HepG2 (cell line): ENCODE results near the gene WDR91. TPM values are rescaled to one million over a fixed set of nuclear protein-coding genes. Genes with fewer than 3 reads are reported as not detected.

Experiments
- ATAC-seq: fragments of 200-7000 bp; cut with Tn5 transposase; 3 replicates; pipeline ENCODE4 v1.9.1; 2020; ENCODE audit warnings: mild to moderate bottlenecking, moderate library complexity
- BruUV-seq: library from RNA; stranded (reverse); fragments of 400-500 nt; replicated peaks from 2 replicates; lab custom pipeline; 2021; lab: Mats Ljungman, UMichigan
- CTCF ChIA-PET: fragments of 300-600 bp; formaldehyde crosslinking; extraction: SDS; loops from one replicate; lab custom pipeline; 2021; ENCODE audit warnings: low total read pairs, inconsistent platforms, low intra/inter-chr PET ratio; lab: Yijun Ruan, JAX
- POLR2A ChIA-PET: fragments of 350-600 bp; sonication (Branson Sonifier 250); formaldehyde crosslinking; loops from one replicate; lab custom pipeline; 2020; ENCODE audit warnings: antibody characterized with exemption, inconsistent platforms; lab: Yijun Ruan, JAX
- DNase-seq: peaks from one replicate; pipeline ENCODE4 v3.0.0-alpha.2; 2015; ENCODE audit warnings: low spot score
- FAIRE-seq: peaks from 3 replicates; lab custom pipeline; 2011; peaks lifted over from hg19 to GRCh38; lab: Jason Lieb, UNC
- H2AFZ ChIP-seq: one replicate; pipeline ENCODE4 v1.6.1; 2011; ENCODE audit warnings: low read length, inconsistent platforms
- H3K27ac ChIP-seq: fragments of 300-600 bp; 3 replicates; pipeline ENCODE4 v1.8.0; 2011; ENCODE audit warnings: mixed run types, mild to moderate bottlenecking, mixed read lengths, low read length, inconsistent platforms; ENCODE audit not compliant: insufficient read depth; ENCODE audit errors: extremely low read length
- H3K27me3 ChIP-seq, 2 experiments: fragments of 200-600 bp in 1 of 2; 2 replicates in 1 of 2; 3 replicates in 1 of 2; pipeline versions ENCODE4 v1.6.0 to v1.8.0; 2011; ENCODE audit warnings: low read length in 2 of 2, mild to moderate bottlenecking in 2 of 2, moderate library complexity in 2 of 2, inconsistent platforms in 1 of 2; ENCODE audit not compliant: insufficient read depth in 2 of 2, control insufficient read depth in 1 of 2
- H3K36me3 ChIP-seq, 2 experiments: fragments of 200-600 bp in 1 of 2; replicated peaks in 1 of 2; 2 replicates in 1 of 2; 3 replicates in 1 of 2; pipeline versions ENCODE4 v1.5.1 to v1.8.0; 2011; ENCODE audit warnings: low read length in 2 of 2, inconsistent platforms in 1 of 2; ENCODE audit not compliant: insufficient read depth in 2 of 2, control insufficient read depth in 1 of 2
- H3K4me1 ChIP-seq: 2 replicates; pipeline ENCODE4 v1.5.1; 2012; ENCODE audit warnings: low read length, inconsistent platforms; ENCODE audit not compliant: insufficient read depth
- H3K4me2 ChIP-seq: 2 replicates; pipeline ENCODE4 v1.6.0; 2011; ENCODE audit warnings: low read depth, low read length, inconsistent platforms
- H3K4me3 ChIP-seq, 3 experiments: fragments of 200-600 bp in 1 of 3; sonication (generic), shearing (Covaris generic) in 1 of 3; replicated peaks in 1 of 3; 2 replicates each; pipeline ENCODE4 v1.5.1; 2011 to 2016; ENCODE audit warnings: low read length in 3 of 3, inconsistent platforms in 2 of 3, low read depth in 2 of 3, mild to moderate bottlenecking in 2 of 3, control low read depth in 1 of 3, mixed read lengths in 1 of 3; ENCODE audit not compliant: insufficient read depth in 1 of 3
- H3K79me2 ChIP-seq: one replicate; pipeline ENCODE4 v1.6.1; 2011; ENCODE audit warnings: low read length, inconsistent platforms; ENCODE audit not compliant: insufficient read depth
- H3K9ac ChIP-seq: 2 replicates; pipeline ENCODE4 v1.6.0; 2011; ENCODE audit warnings: mild to moderate bottlenecking, low read depth, low read length, inconsistent platforms; ENCODE audit not compliant: insufficient read depth
- H3K9me3 ChIP-seq: 2 replicates; pipeline ENCODE4 v1.5.1; 2012; ENCODE audit warnings: mild to moderate bottlenecking, low read length
- H4K20me1 ChIP-seq: 2 replicates; pipeline ENCODE4 v1.6.0; 2011; ENCODE audit warnings: inconsistent platforms, mild to moderate bottlenecking, low read length, moderate library complexity; ENCODE audit not compliant: insufficient read depth
- ARNT ChIP-seq: fragments of 450-650 bp; IDR thresholded peaks from 2 replicates; pipeline ENCODE4 v1.6.1; 2017
- EP300 ChIP-seq, 3 experiments: sonication (generic) in 1 of 3; formaldehyde crosslinking in 1 of 3; IDR thresholded peaks; 2 replicates each; pipeline versions ENCODE4 v1.5.1 to v1.6.1; 2011 to 2020; ENCODE audit warnings: low read depth in 2 of 3, low read length in 2 of 3, borderline replicate concordance in 1 of 3, improper control_type of control experiment in 1 of 3, mild to moderate bottlenecking in 1 of 3, missing genetic modification reagents in 1 of 3, moderate library complexity in 1 of 3
- JUN ChIP-seq: sonication (generic); formaldehyde crosslinking; IDR thresholded peaks from 2 replicates; pipeline ENCODE4 v1.4.0; 2020; ENCODE audit warnings: mild to moderate bottlenecking, missing genetic modification reagents
- PCBP1 ChIP-seq: fragments of 200-400 bp; formaldehyde crosslinking; IDR thresholded peaks from 2 replicates; pipeline ENCODE4 v1.6.1; 2017; ENCODE audit warnings: mild to moderate bottlenecking, low read depth, low read length, borderline replicate concordance
- SAFB2 ChIP-seq: sonication (generic); formaldehyde crosslinking; IDR thresholded peaks from 2 replicates; pipeline ENCODE4 v1.5.1; 2020; ENCODE audit warnings: missing genetic modification reagents, low read depth, mild to moderate bottlenecking, borderline replicate concordance
- SIX1 ChIP-seq: sonication (generic); formaldehyde crosslinking; IDR thresholded peaks from 2 replicates; pipeline ENCODE4 v1.4.0; 2020; ENCODE audit warnings: missing genetic modification reagents, borderline replicate concordance
- SRSF9 ChIP-seq: fragments of 200-400 bp; formaldehyde crosslinking; IDR thresholded peaks from 2 replicates; pipeline ENCODE4 v1.6.1; 2018; ENCODE audit warnings: borderline replicate concordance, mild to moderate bottlenecking, low read depth, low read length; ENCODE audit not compliant: insufficient read depth, poor library complexity, severe bottlenecking
- TFDP1 ChIP-seq: IDR thresholded peaks from 2 replicates; pipeline ENCODE4 v1.6.1; 2016; ENCODE audit warnings: missing compliant biosample characterization, missing genetic modification reagents, borderline replicate concordance
- UBTF ChIP-seq: sonication (generic); formaldehyde crosslinking; IDR thresholded peaks from 2 replicates; pipeline ENCODE4 v1.4.0; 2020; ENCODE audit warnings: mild to moderate bottlenecking, missing genetic modification reagents
- ZNF501 ChIP-seq: sonication (generic); formaldehyde crosslinking; IDR thresholded peaks from 2 replicates; pipeline ENCODE4 v1.5.1; 2020; ENCODE audit warnings: mild to moderate bottlenecking, moderate library complexity, missing genetic modification reagents
- ZNF569 ChIP-seq: sonication (generic); formaldehyde crosslinking; IDR thresholded peaks from 2 replicates; pipeline ENCODE4 v1.5.0; 2020; ENCODE audit warnings: mild to moderate bottlenecking, missing genetic modification reagents, moderate library complexity, borderline replicate concordance
- ZNF83 ChIP-seq: sonication (generic); formaldehyde crosslinking; IDR thresholded peaks from 2 replicates; pipeline ENCODE4 v1.4.0; 2020; ENCODE audit warnings: missing genetic modification reagents, mild to moderate bottlenecking, borderline replicate concordance
- WGBS: methylation state at CpG from one replicate; pipeline ENCODE4 v1.1.6; 2017; ENCODE audit warnings: low lambda C conversion rate; 5-methylcytosine and 5-hydroxymethylcytosine counted together
- in situ Hi-C: cut with HindIII; loops from 2 replicates; pipeline ENCODE4 v1.10.0; 2017; ENCODE audit warnings: low pct_unique_long_range_greater_than_20kb; ENCODE audit not compliant: extremely low pct_ligation_motif_present
- intact Hi-C: fragments of 100-400 bp; cut with micrococcal nuclease; formaldehyde crosslinking; loops from one replicate; pipeline ENCODE4 v1.10.0; 2022; ENCODE audit not compliant: unreplicated experiment
- polyA plus RNA-seq, 8 experiments: library from polyadenylated mRNA; depleted of rRNA in 3 of 8; stranded (reverse) in 7 of 8; unstranded in 1 of 8; fragments of >200 nt; fragmentation: Illumina TruSeq in 4 of 8; extraction: Trizol in 4 of 8; gene quantifications; 2 replicates each; pipeline versions ENCODE4 v1.2.1 to v1.2.3, GENCODE V29; 2011 to 2016; ENCODE audit warnings: low read depth in 4 of 8, missing spikeins in 1 of 8, mixed read lengths in 1 of 8; ENCODE audit not compliant: insufficient read depth in 1 of 8
- total RNA-seq, 5 experiments: library from RNA; depleted of rRNA; stranded (reverse); fragments of >200 nt; fragmentation: Illumina TruSeq; extraction: Trizol; gene quantifications; 2 replicates each; pipeline ENCODE4 v1.2.3, GENCODE V29; 2016; ENCODE audit warnings: low read depth in 1 of 5

WDR91 gene
- total and polyA plus RNA-seq, 2 of the 13 experiments (the other 11 are each of a cell fraction or from before 2014, with no cell fraction given), result 11.6 to 12.1 TPM

- no peaks in the 10 kb centered on the region for H3K4me1 ChIP-seq
- in situ Hi-C loops (no loop called here), intact Hi-C loops (no loop called here)
- WGBS, result 94% methylated on average over 3 of the region's 4 CpGs
- ATAC-seq (no peak), DNase-seq (no peak), FAIRE-seq (no peak)
- H3K4me2 ChIP-seq, result no peak overlapping the region
- CTCF ChIA-PET, result no interaction called here
- H2AFZ ChIP-seq, result no peak overlapping the region
- H3K9ac ChIP-seq, result no peak overlapping the region
- H3K27ac ChIP-seq, result no peak overlapping the region
- H4K20me1 ChIP-seq, result no peaks in the 10 kb centered on the region
- H3K79me2 ChIP-seq, result no peaks in the 10 kb centered on the region
- H3K27me3 ChIP-seq, result no peaks in the 10 kb centered on the region
- no peaks in the 10 kb centered on the region for H3K9me3 ChIP-seq
- peaks cover 35 to 67% of the 10 kb centered on the region in 2 experiments for H3K36me3 ChIP-seq
- no peak for TF ChIP-seq SIX1 (CRISPR knock-in tag)
- TF ChIP-seq ZNF569 (CRISPR knock-in tag), result no peak
- TF ChIP-seq TFDP1 (CRISPR knock-in tag), result no peak
- TF ChIP-seq ZNF501 (CRISPR knock-in tag), result no peak
- TF ChIP-seq JUN (CRISPR knock-in tag), result no peak
- TF ChIP-seq EP300 (IDR thresholded peaks at IDR 0.05; ENCODE audit: low read depth in 2 of 2, low read length in 2 of 2), result no peak
- TF ChIP-seq EP300 (CRISPR knock-in tag; IDR thresholded peaks at IDR 0.05; ENCODE audit: borderline replicate concordance), result no peak
- no peak for TF ChIP-seq PCBP1
- TF ChIP-seq ARNT, result no peak
- no peak for TF ChIP-seq SRSF9
- no peak for TF ChIP-seq UBTF (CRISPR knock-in tag)
- no peak for TF ChIP-seq ZNF83
- no peak for TF ChIP-seq SAFB2 (CRISPR knock-in tag)
- no peak overlapping the region for H3K4me3 ChIP-seq
- no TSS peak for BruUV-seq
- POLR2A ChIA-PET, result no interaction called here
These were observed 11.9 kb downstream of the WDR91 start for GRCh38 chr7:135199439-135199838.
